ENCODE measurements around the gene SMYD3. TPM values are rescaled to one million over a fixed set of nuclear protein-coding genes. Genes with fewer than 3 reads are reported as not detected.

SMYD3 gene
- total and polyA plus RNA-seq, 9 of the 15 experiments (the other 6 are each of a cell fraction or from before 2014, with no cell fraction given) = 128 to 440 (median 197) TPM

GRCh38 chr1:246267426-246267825, 239.7 kb downstream of the SMYD3 start:
- no TSS peak for BruUV-seq (replicated peaks)
- ChIA-PET CTCF (ENCODE audit: low intra/inter-chr PET ratio) (no interaction called here), POLR2A (no interaction called here)
- H3K27me3 ChIP-seq (ENCODE audit: control insufficient read depth in 2 of 2, insufficient read depth in 2 of 2, low read length in 2 of 2) = no peaks in the 10 kb centered on the region
- intact Hi-C loops (cut with micrococcal nuclease) (no loop called here), in situ Hi-C loops (cut with MboI) (no loop called here)
- H3K9me1 ChIP-seq (ENCODE audit: control insufficient read depth, insufficient read depth, low read length) = no peaks in the 10 kb centered on the region
- no peaks in the 10 kb centered on the region for H3K9me3 ChIP-seq (replicated peaks; ENCODE audit: control insufficient read depth, insufficient read depth, low read depth, low read length)
- no peak overlapping the region for H3K9ac ChIP-seq (ENCODE audit: insufficient read depth in 1 of 2, low read depth in 2 of 2, low read length in 2 of 2)
- no peaks in the 10 kb centered on the region for H4K20me1 ChIP-seq (replicated peaks; ENCODE audit: control insufficient read depth, insufficient read depth, low read length)
- WGBS (ENCODE audit: insufficient coverage, low coverage, missing lambda C conversion rate) = 40% methylated on average over 3 of the region's 3 CpGs
- no peak overlapping the region for H3K27ac ChIP-seq (ENCODE audit: extremely low read depth, low read depth, low read length)
- H2AFZ ChIP-seq (ENCODE audit: low read depth, low read length) = no peak overlapping the region
- ATAC-seq (no peak), FAIRE-seq (no peak), DNase-seq (ENCODE audit: extremely low read depth in 1 of 4, low spot score in 3 of 4) (no peak)
- H3K79me2 ChIP-seq (ENCODE audit: control insufficient read depth, insufficient read depth, low read length) = no peaks in the 10 kb centered on the region
- H3K4me1 ChIP-seq (replicated peaks in 1 of 2; ENCODE audit: control insufficient read depth in 2 of 2, insufficient read depth in 2 of 2, low read length in 2 of 2) = peaks cover 0 to 5% of the 10 kb centered on the region in 2 experiments; a peak in 2 of 5 replicates
- H3K4me2 ChIP-seq (ENCODE audit: insufficient read depth, low read length) = no peak overlapping the region
- H3K36me3 ChIP-seq (ENCODE audit: control insufficient read depth, insufficient read depth, low read length) = no peaks in the 10 kb centered on the region
- TF ChIP-seq MBD2 (IDR thresholded peaks at IDR 0.05; ENCODE audit: borderline replicate concordance, low read depth) = no peak
- TF ChIP-seq, protein P1, sequence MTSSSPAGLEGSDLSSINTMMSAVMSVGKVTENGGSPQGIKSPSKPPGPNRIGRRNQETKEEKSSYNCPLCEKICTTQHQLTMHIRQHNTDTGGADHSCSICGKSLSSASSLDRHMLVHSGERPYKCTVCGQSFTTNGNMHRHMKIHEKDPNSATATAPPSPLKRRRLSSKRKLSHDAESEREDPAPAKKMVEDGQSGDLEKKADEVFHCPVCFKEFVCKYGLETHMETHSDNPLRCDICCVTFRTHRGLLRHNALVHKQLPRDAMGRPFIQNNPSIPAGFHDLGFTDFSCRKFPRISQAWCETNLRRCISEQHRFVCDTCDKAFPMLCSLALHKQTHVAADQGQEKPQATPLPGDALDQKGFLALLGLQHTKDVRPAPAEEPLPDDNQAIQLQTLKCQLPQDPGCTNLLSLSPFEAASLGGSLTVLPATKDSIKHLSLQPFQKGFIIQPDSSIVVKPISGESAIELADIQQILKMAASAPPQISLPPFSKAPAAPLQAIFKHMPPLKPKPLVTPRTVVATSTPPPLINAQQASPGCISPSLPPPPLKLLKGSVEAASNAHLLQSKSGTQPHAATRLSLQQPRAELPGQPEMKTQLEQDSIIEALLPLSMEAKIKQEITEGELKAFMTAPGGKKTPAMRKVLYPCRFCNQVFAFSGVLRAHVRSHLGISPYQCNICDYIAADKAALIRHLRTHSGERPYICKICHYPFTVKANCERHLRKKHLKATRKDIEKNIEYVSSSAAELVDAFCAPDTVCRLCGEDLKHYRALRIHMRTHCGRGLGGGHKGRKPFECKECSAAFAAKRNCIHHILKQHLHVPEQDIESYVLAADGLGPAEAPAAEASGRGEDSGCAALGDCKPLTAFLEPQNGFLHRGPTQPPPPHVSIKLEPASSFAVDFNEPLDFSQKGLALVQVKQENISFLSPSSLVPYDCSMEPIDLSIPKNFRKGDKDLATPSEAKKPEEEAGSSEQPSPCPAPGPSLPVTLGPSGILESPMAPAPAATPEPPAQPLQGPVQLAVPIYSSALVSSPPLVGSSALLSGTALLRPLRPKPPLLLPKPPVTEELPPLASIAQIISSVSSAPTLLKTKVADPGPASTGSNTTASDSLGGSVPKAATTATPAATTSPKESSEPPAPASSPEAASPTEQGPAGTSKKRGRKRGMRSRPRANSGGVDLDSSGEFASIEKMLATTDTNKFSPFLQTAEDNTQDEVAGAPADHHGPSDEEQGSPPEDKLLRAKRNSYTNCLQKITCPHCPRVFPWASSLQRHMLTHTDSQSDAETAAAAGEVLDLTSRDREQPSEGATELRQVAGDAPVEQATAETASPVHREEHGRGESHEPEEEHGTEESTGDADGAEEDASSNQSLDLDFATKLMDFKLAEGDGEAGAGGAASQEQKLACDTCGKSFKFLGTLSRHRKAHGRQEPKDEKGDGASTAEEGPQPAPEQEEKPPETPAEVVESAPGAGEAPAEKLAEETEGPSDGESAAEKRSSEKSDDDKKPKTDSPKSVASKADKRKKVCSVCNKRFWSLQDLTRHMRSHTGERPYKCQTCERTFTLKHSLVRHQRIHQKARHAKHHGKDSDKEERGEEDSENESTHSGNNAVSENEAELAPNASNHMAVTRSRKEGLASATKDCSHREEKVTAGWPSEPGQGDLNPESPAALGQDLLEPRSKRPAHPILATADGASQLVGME (CRISPR knock-in tag; IDR thresholded peaks at IDR 0.05) = no peak
- H3K4me3 ChIP-seq = no peak overlapping the region

Measured in K562 (cell line).